Activated naive CD8-positive, alpha-beta T cell treated with anti-CD3 and anti-CD28 coated beads, Interleukin-2, amount 10 ng/mL, durations not matched to agents 7 days and 5 days (primary cell): ENCODE measurements around the gene RCC2. TPM values are rescaled to one million over a fixed set of nuclear protein-coding genes. Genes with fewer than 3 reads are reported as not detected.
"Not testable (repeated sequence)": the region's sequence is repeated elsewhere in the genome, so short reads cannot be mapped to it uniquely, and the experiment has no call there.

Experiments
- ATAC-seq: fragments of 150-1000 bp; cut with Tn5 transposase; one replicate; pipeline ENCODE4 v1.10.0; 2021; ENCODE audit warnings: low read depth, moderate library complexity
- POLR2A ChIA-PET: fragments of 350-600 bp; sonication (Branson Sonifier 250); formaldehyde crosslinking; loops from one replicate; lab custom pipeline; 2021; ENCODE audit warnings: antibody characterized with exemption; lab: Charles Lee
- DNase-seq: peaks from one replicate; pipeline ENCODE4 v3.0.0; 2021
- H3K27ac Mint-ChIP-seq: one replicate; pipeline ENCODE4 v1.8.0; 2022; ENCODE audit warnings: mild to moderate bottlenecking, mixed read lengths
- H3K27me3 Mint-ChIP-seq: one replicate; pipeline ENCODE4 v1.8.0; 2022; ENCODE audit warnings: mild to moderate bottlenecking, moderate library complexity, mixed read lengths
- H3K36me3 Mint-ChIP-seq: one replicate; pipeline ENCODE4 v1.8.0; 2021; ENCODE audit warnings: mild to moderate bottlenecking, mixed read lengths
- H3K4me1 Mint-ChIP-seq: one replicate; pipeline ENCODE4 v1.8.0; 2021; ENCODE audit warnings: mixed read lengths
- H3K4me3 Mint-ChIP-seq: one replicate; pipeline ENCODE4 v1.8.0; 2022; ENCODE audit warnings: mild to moderate bottlenecking, moderate library complexity, mixed read lengths
- H3K9me3 Mint-ChIP-seq: one replicate; pipeline ENCODE4 v1.8.0; 2021; ENCODE audit warnings: mixed read lengths
- total RNA-seq, 2 experiments: library from RNA; stranded (reverse); gene quantifications; one replicate each; pipeline ENCODE4 v1.2.3, GENCODE V29; 2021

RCC2 gene
- total RNA-seq, 2 experiments from 2014 or later, result 106 to 113 TPM

- no peak for DNase-seq
- Mint-ChIP-seq H3K27ac (no peak overlapping the region), H3K36me3 (no peaks in the 10 kb centered on the region), H3K4me1 (no peaks in the 10 kb centered on the region), H3K9me3 (no peaks in the 10 kb centered on the region), H3K4me3 (no peak overlapping the region), H3K27me3 (no peaks in the 10 kb centered on the region)
- ATAC-seq, result no peak
- POLR2A ChIA-PET, result no interaction called here
Observed at GRCh38 chr1:17465228-17465627, 25.8 kb upstream of the RCC2 start.

GRCh38 chr1:17463991-17464390 is 24.5 kb upstream of the RCC2 start:
- ATAC-seq (no peak), DNase-seq (no peak)
- POLR2A ChIA-PET, result no interaction called here
- no peaks in the 10 kb centered on the region for H3K4me1 Mint-ChIP-seq
- no peaks in the 10 kb centered on the region for H3K27me3 Mint-ChIP-seq
- H3K4me3 Mint-ChIP-seq, result no peak overlapping the region
- no peaks in the 10 kb centered on the region for H3K36me3 Mint-ChIP-seq
- H3K27ac Mint-ChIP-seq, result no peak overlapping the region
- no peaks in the 10 kb centered on the region for H3K9me3 Mint-ChIP-seq

- ATAC-seq (no peak), DNase-seq (no peak)
- POLR2A ChIA-PET, result no interaction called here
- H3K36me3 Mint-ChIP-seq, result no peaks in the 10 kb centered on the region
- H3K4me3 Mint-ChIP-seq, result no peak overlapping the region
- no peaks in the 10 kb centered on the region for H3K4me1 Mint-ChIP-seq
- no peaks in the 10 kb centered on the region for H3K9me3 Mint-ChIP-seq
- H3K27me3 Mint-ChIP-seq, result no peaks in the 10 kb centered on the region
- no peak overlapping the region for H3K27ac Mint-ChIP-seq
Observed at GRCh38 chr1:17462669-17463068, 23.2 kb upstream of the RCC2 start.

- H3K27me3 Mint-ChIP-seq, result no peaks in the 10 kb centered on the region
Observed at GRCh38 chr1:17460219-17460618, 20.7 kb upstream of the RCC2 start.

GRCh38 chr1:17458794-17459193 is 19.3 kb upstream of the RCC2 start:
- ATAC-seq, result no peak
- H3K27ac Mint-ChIP-seq, result no peak overlapping the region
- POLR2A ChIA-PET, result interaction anchor here (0.7 kb wide), 1 partner anchor 60 kb away, joined by 6 read pairs; no protein-coding TSS in a partner anchor
- no peak for DNase-seq
- H3K36me3 Mint-ChIP-seq, result no peaks in the 10 kb centered on the region
- H3K4me3 Mint-ChIP-seq, result no peak overlapping the region
- no peaks in the 10 kb centered on the region for H3K4me1 Mint-ChIP-seq
- no peaks in the 10 kb centered on the region for H3K27me3 Mint-ChIP-seq
- no peaks in the 10 kb centered on the region for H3K9me3 Mint-ChIP-seq

More at GRCh38 chr1:17460219-17460618, 20.7 kb upstream of the RCC2 start:
- H3K36me3 Mint-ChIP-seq, result no peaks in the 10 kb centered on the region
- H3K27ac Mint-ChIP-seq, result no peak overlapping the region
- no peak for ATAC-seq
- H3K4me3 Mint-ChIP-seq, result no peak overlapping the region
- DNase-seq, result no peak
- POLR2A ChIA-PET, result no interaction called here
- H3K4me1 Mint-ChIP-seq, result no peaks in the 10 kb centered on the region
- no peaks in the 10 kb centered on the region for H3K9me3 Mint-ChIP-seq

- POLR2A ChIA-PET, result no interaction called here
Observed at GRCh38 chr1:17452686-17453085, 13.2 kb upstream of the RCC2 start.

GRCh38 chr1:17452203-17452602 is 12.7 kb upstream of the RCC2 start:
- H3K36me3 Mint-ChIP-seq, ATAC-seq, DNase-seq, H3K4me3 Mint-ChIP-seq, H3K4me1 Mint-ChIP-seq, H3K9me3 Mint-ChIP-seq, POLR2A ChIA-PET, H3K27ac Mint-ChIP-seq, H3K27me3 Mint-ChIP-seq: not testable (repeated sequence)

More at GRCh38 chr1:17452686-17453085, 13.2 kb upstream of the RCC2 start:
- Mint-ChIP-seq H3K4me1 (no peaks in the 10 kb centered on the region), H3K4me3 (no peak overlapping the region), H3K27me3 (no peaks in the 10 kb centered on the region), H3K9me3 (no peaks in the 10 kb centered on the region), H3K27ac (no peak overlapping the region), H3K36me3 (no peaks in the 10 kb centered on the region)
- ATAC-seq, result no peak
- no peak for DNase-seq

- H3K4me1 Mint-ChIP-seq, result no peaks in the 10 kb centered on the region
- H3K27ac Mint-ChIP-seq, result no peak overlapping the region
- H3K4me3 Mint-ChIP-seq, result no peak overlapping the region
Observed at GRCh38 chr1:17451731-17452130, 12.3 kb upstream of the RCC2 start.

GRCh38 chr1:17447501-17447992 is 8.1 kb upstream of the RCC2 start:
- Mint-ChIP-seq H3K27me3 (no peaks in the 10 kb centered on the region), H3K27ac (no peak overlapping the region), H3K9me3 (no peaks in the 10 kb centered on the region), H3K4me1 (peaks cover 4% of the 10 kb centered on the region), H3K4me3 (no peak overlapping the region), H3K36me3 (no peaks in the 10 kb centered on the region)
- POLR2A ChIA-PET, result no interaction called here
- ATAC-seq, result no peak
- DNase-seq, result no peak

More at GRCh38 chr1:17451731-17452130, 12.3 kb upstream of the RCC2 start:
- POLR2A ChIA-PET, result interaction anchor here (1.0 kb wide), 1 partner anchor 12 kb away, joined by 3 read pairs; the partner anchor contains the start of gene RCC2
- no peak for DNase-seq
- Mint-ChIP-seq H3K9me3 (no peaks in the 10 kb centered on the region), H3K36me3 (no peaks in the 10 kb centered on the region), H3K27me3 (no peaks in the 10 kb centered on the region)
- ATAC-seq, result no peak

GRCh38 chr1:17442841-17443240 is 3.4 kb upstream of the RCC2 start:
- DNase-seq (no peak), ATAC-seq (no peak)
- H3K36me3 Mint-ChIP-seq, result no peaks in the 10 kb centered on the region
- H3K4me3 Mint-ChIP-seq, result no peak overlapping the region
- H3K27me3 Mint-ChIP-seq, result no peaks in the 10 kb centered on the region
- no peak overlapping the region for H3K27ac Mint-ChIP-seq
- peaks cover 24% of the 10 kb centered on the region for H3K4me1 Mint-ChIP-seq
- POLR2A ChIA-PET, result no interaction called here
- no peaks in the 10 kb centered on the region for H3K9me3 Mint-ChIP-seq

- Mint-ChIP-seq H3K9me3 (no peaks in the 10 kb centered on the region), H3K4me1 (peaks cover 25% of the 10 kb centered on the region), H3K36me3 (peaks cover under 1% of the 10 kb centered on the region), H3K4me3 (peak overlapping the region; percentile 50), H3K27me3 (no peaks in the 10 kb centered on the region), H3K27ac (peak overlapping the region; percentile 70)
- ATAC-seq, result no peak
- no peak for DNase-seq
- POLR2A ChIA-PET, result no interaction called here
Observed at GRCh38 chr1:17441993-17442357, 2.5 kb upstream of the RCC2 start.

GRCh38 chr1:17441265-17441992 is 2.0 kb upstream of the RCC2 start:
- POLR2A ChIA-PET, result interaction anchor here (0.5 kb wide), 1 partner anchor 85 kb away, joined by 5 read pairs; no protein-coding TSS in a partner anchor
- Mint-ChIP-seq H3K27ac (peak overlapping the region; percentile 70), H3K27me3 (no peaks in the 10 kb centered on the region), H3K9me3 (no peaks in the 10 kb centered on the region), H3K4me3 (peak overlapping the region; percentile 50), H3K36me3 (peaks cover 2% of the 10 kb centered on the region), H3K4me1 (peaks cover 30% of the 10 kb centered on the region)
- DNase-seq (no peak), ATAC-seq (no peak)

GRCh38 chr1:17440827-17441168 is 1.3 kb upstream of the RCC2 start:
- Mint-ChIP-seq H3K27me3 (no peaks in the 10 kb centered on the region), H3K4me3 (peak overlapping the region; percentile 78), H3K9me3 (no peaks in the 10 kb centered on the region), H3K36me3 (peaks cover 5% of the 10 kb centered on the region), H3K27ac (peak overlapping the region; percentile 73), H3K4me1 (peaks cover 33% of the 10 kb centered on the region)
- DNase-seq (no peak), ATAC-seq (no peak)
- POLR2A ChIA-PET, result interaction anchor here (0.5 kb wide), 1 partner anchor 84 kb away, joined by 5 read pairs; no protein-coding TSS in a partner anchor
